B cell (primary cell): ENCODE data around the gene RALGAPA2.

ENCODE experiments used
- EZH2 ChIP-seq: IDR thresholded peaks from 2 replicates; pipeline ENCODE4 v1.6.1; 2012; ENCODE audit warnings: borderline replicate concordance, low read depth, mild to moderate bottlenecking, moderate library complexity, low read length; ENCODE audit not compliant: insufficient read depth, poor library complexity, severe bottlenecking
- TF ChIP-seq, protein P1 (sequence below): fragments of 200-600 bp; IDR thresholded peaks from one replicate; pipeline ENCODE4 v1.8.0; 2022; ENCODE audit warnings: antibody characterized with exemption, mild to moderate bottlenecking

DNA sequence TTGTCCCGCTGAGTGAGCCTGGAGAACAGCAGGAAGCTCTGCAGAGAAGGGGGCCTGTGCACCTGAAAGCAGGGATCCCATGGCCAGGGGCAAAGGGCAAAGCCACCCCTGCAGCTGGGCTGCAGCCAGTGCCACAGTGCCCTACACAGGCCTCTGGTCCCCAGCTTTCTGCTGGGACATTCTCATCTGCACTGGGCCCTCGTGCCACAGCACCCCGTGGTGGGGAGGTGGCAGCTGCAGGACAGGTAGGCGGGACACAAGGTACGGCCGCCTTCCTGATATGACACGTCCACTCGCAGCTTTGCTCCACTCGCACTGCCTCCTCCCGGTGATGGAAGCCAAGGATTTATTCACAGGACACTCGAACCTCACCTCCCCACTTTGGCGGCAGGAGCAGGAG, 317.4 kb downstream of the RALGAPA2 start:
- TF ChIP-seq, protein P1, sequence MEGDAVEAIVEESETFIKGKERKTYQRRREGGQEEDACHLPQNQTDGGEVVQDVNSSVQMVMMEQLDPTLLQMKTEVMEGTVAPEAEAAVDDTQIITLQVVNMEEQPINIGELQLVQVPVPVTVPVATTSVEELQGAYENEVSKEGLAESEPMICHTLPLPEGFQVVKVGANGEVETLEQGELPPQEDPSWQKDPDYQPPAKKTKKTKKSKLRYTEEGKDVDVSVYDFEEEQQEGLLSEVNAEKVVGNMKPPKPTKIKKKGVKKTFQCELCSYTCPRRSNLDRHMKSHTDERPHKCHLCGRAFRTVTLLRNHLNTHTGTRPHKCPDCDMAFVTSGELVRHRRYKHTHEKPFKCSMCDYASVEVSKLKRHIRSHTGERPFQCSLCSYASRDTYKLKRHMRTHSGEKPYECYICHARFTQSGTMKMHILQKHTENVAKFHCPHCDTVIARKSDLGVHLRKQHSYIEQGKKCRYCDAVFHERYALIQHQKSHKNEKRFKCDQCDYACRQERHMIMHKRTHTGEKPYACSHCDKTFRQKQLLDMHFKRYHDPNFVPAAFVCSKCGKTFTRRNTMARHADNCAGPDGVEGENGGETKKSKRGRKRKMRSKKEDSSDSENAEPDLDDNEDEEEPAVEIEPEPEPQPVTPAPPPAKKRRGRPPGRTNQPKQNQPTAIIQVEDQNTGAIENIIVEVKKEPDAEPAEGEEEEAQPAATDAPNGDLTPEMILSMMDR = no peak
- TF ChIP-seq EZH2 = no peak
